Uterus (tissue), 4 donors: ENCODE measurements around the gene ACSL4. TPM values are rescaled to one million over a fixed set of nuclear protein-coding genes. Genes with fewer than 3 reads are reported as not detected.

Source experiments
- DNase-seq, 2 donors: peaks; one replicate each; pipeline ENCODE4 v3.0.0-alpha.2; 2019 to 2020
- H3K27ac ChIP-seq, 2 donors: fragments of 200-600 bp; sonication (generic); 1 replicate in 1 of 2; 2 replicates in 1 of 2; pipeline ENCODE4 v1.5.1; 2016 to 2018
- H3K27me3 ChIP-seq, 2 donors: fragments of 200-600 bp; sonication (generic); one replicate each; pipeline ENCODE4 v1.5.1; 2018 to 2019; ENCODE audit warnings: control low read depth in 1 of 2
- H3K36me3 ChIP-seq, 2 donors: fragments of 200-600 bp; sonication (generic); one replicate each; pipeline ENCODE4 v1.5.1; 2019; ENCODE audit warnings: control low read depth in 1 of 2
- H3K4me1 ChIP-seq, 2 donors: fragments of 200-600 bp; sonication (generic); one replicate each; pipeline ENCODE4 v1.5.1; 2018 to 2019; ENCODE audit warnings: control low read depth in 1 of 2
- H3K4me3 ChIP-seq, 2 donors: fragments of 200-600 bp; sonication (generic); 1 replicate in 1 of 2; 2 replicates in 1 of 2; pipeline ENCODE4 v1.5.1; 2018 to 2019; ENCODE audit warnings: mild to moderate bottlenecking in 1 of 2
- H3K9me3 ChIP-seq, 2 donors: fragments of 200-600 bp; sonication (generic); one replicate each; pipeline ENCODE4 v1.5.1; 2019; ENCODE audit warnings: control low read depth in 1 of 2
- POLR2A ChIP-seq, 2 donors: fragments of 450-650 bp; IDR thresholded peaks; one replicate each; pipeline ENCODE4 v1.6.1; 2016; ENCODE audit warnings: antibody characterized with exemption in 2 of 2, mild to moderate bottlenecking in 1 of 2, moderate library complexity in 1 of 2
- intact Hi-C: fragments of 100-400 bp; cut with DNase I; formaldehyde crosslinking; loops from one replicate; pipeline ENCODE4 v1.15.1; 2023; ENCODE audit warnings: low total_unique reads
- total RNA-seq, 4 donors: library from RNA; depleted of rRNA in 3 of 4; stranded (reverse); fragments of >200 nt in 3 of 4; gene quantifications; one replicate each; pipeline versions ENCODE4 v1.1.0 to v1.2.4, GENCODE V29; 2014 to 2023
- TF ChIP-seq, protein P1 (sequence below), 4 experiments: fragments of 200-600 bp in 2 of 4; fragments of 450-650 bp in 2 of 4; sonication (generic) in 2 of 4; IDR thresholded peaks; one replicate each; pipeline ENCODE4 v1.5.1; 2016 to 2019; ENCODE audit warnings: antibody characterized with exemption in 4 of 4, mild to moderate bottlenecking in 2 of 4, moderate library complexity in 1 of 4
- donor health status: DM: yes; HTN: yes; CAD: no.

ACSL4 gene
- total RNA-seq, 4 donors from 2014 or later, result 8.5 to 55.6 (median 42.8) TPM

DNA sequence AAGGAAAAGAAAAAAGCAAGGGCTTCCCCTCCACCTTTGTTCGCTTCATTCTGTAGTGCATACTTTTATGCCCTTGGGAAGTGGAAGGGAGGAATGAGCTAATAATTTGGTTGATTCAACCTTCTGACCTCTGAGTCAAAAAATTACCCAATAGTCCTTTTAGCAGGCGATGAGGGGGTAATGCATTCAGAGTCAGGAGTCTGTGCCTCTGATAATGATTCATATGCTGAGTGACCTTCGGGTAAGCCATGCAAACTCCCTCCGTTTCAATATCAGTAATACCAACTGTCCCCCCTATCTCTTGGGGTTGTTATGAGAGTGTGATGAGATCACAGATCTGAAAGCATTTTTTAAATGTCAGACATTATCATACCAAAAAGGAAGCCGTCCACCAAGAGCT lies 41.6 kb upstream of the ACSL4 start:
- Histone ChIP-seq H3K27ac (no peak overlapping the region), H3K27me3 (no peaks in the 10 kb centered on the region), H3K36me3 (no peaks in the 10 kb centered on the region), H3K9me3 (no peaks in the 10 kb centered on the region), H3K4me3 (no peak overlapping the region), H3K4me1 (no peaks in the 10 kb centered on the region)
- no peak for DNase-seq
- no peak for TF ChIP-seq POLR2A (IDR thresholded peaks at IDR 0.05)
- TF ChIP-seq, protein P1, sequence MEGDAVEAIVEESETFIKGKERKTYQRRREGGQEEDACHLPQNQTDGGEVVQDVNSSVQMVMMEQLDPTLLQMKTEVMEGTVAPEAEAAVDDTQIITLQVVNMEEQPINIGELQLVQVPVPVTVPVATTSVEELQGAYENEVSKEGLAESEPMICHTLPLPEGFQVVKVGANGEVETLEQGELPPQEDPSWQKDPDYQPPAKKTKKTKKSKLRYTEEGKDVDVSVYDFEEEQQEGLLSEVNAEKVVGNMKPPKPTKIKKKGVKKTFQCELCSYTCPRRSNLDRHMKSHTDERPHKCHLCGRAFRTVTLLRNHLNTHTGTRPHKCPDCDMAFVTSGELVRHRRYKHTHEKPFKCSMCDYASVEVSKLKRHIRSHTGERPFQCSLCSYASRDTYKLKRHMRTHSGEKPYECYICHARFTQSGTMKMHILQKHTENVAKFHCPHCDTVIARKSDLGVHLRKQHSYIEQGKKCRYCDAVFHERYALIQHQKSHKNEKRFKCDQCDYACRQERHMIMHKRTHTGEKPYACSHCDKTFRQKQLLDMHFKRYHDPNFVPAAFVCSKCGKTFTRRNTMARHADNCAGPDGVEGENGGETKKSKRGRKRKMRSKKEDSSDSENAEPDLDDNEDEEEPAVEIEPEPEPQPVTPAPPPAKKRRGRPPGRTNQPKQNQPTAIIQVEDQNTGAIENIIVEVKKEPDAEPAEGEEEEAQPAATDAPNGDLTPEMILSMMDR (IDR thresholded peaks at IDR 0.05), result no peak
- intact Hi-C loops, result no loop called here

DNA sequence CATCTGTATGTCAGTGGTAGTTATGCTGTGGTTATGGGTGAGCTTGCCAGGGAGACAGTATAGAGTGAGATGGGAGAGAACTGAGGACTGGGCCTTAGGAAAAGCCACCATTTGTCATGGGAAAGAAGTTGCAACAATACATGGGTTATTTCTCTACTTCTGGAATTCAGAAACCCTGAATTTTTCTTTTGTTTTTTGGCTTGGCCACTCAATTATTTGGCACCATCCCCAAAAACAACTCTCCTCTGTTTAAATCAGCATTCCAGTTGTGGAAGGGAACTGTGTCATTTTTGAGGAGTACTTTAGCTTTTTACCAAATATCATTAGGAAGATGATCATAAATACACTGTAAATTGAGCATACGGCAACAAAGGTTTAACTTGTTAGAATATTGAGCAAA lies 41.1 kb upstream of the ACSL4 start:
- Histone ChIP-seq H3K27ac (no peak overlapping the region), H3K4me1 (no peaks in the 10 kb centered on the region), H3K9me3 (no peaks in the 10 kb centered on the region), H3K4me3 (no peak overlapping the region), H3K27me3 (no peaks in the 10 kb centered on the region), H3K36me3 (no peaks in the 10 kb centered on the region)
- TF ChIP-seq, protein P1 (IDR thresholded peaks at IDR 0.05), result no peak
- no peak for TF ChIP-seq POLR2A (IDR thresholded peaks at IDR 0.05)
- intact Hi-C loops, result no loop called here
- DNase-seq, result no peak

DNA sequence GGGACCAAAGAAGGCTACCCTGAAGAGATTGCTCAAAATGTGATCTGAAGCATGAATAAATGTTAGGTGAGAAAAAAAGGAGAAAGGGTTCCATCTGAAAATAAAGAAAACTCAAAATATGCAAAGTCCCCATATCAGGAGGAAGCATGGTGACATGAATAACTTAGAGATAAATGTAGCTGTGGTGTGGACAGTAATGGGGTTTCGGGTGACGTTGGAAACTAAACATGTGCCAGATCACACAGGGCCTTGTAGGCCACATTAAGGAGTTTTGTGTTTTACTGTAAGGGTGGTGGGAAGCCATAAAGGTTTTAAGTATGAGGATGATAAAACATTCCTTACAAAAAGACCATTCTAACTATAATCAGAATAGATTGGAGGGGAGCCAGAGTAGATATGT lies 40.3 kb upstream of the ACSL4 start:
- H3K36me3 ChIP-seq, result no peaks in the 10 kb centered on the region
- no peak overlapping the region for H3K27ac ChIP-seq
- no peaks in the 10 kb centered on the region for H3K27me3 ChIP-seq
- TF ChIP-seq, protein P1 (IDR thresholded peaks at IDR 0.05), result no peak
- no peak for TF ChIP-seq POLR2A (IDR thresholded peaks at IDR 0.05)
- H3K4me1 ChIP-seq, result no peaks in the 10 kb centered on the region
- intact Hi-C loops, result no loop called here
- H3K4me3 ChIP-seq, result no peak overlapping the region
- no peaks in the 10 kb centered on the region for H3K9me3 ChIP-seq
- DNase-seq, result no peak

DNA sequence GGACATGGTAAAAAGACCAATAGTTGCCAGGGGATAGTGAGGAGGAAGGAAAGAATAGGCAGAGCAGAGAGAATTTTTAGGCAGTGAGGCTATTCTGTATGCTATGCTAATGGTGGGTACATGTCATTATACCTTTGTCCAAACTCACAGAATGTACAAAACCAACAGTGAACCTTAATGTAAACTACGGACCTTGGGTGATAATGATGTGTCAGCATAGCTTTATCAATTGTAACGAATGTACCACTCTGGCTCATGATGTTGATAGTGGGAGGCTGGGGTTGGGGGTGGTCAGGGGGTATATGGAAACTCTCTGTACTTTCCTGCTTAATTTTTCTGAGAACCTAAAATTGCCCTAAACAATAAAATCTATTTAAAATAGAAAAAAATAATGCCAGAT lies 37.7 kb upstream of the ACSL4 start:
- Histone ChIP-seq H3K9me3 (no peaks in the 10 kb centered on the region), H3K4me1 (no peaks in the 10 kb centered on the region), H3K27me3 (no peaks in the 10 kb centered on the region), H3K4me3 (no peak overlapping the region), H3K27ac (no peak overlapping the region), H3K36me3 (no peaks in the 10 kb centered on the region)
- intact Hi-C loops, result no loop called here
- no peak for DNase-seq
- TF ChIP-seq, protein P1 (IDR thresholded peaks at IDR 0.05), result no peak
- TF ChIP-seq POLR2A (IDR thresholded peaks at IDR 0.05), result no peak

DNA sequence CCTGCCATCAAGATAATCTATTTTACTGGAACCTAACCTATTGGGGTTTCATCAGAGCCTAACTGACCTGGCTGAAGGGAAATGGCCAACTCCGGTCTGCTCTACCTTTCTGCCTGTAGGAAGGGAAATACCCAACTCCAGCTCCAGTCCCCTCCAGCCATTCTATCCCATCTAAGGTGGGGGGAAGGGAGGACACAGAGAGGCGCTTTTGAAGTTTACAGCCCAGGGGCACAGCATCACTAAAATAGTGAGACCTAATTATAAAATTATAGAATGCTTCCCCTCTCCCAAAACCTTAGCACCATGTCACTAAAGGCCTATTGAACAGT lies 27.8 kb upstream of the ACSL4 start:
- no peaks in the 10 kb centered on the region for H3K36me3 ChIP-seq
- H3K4me3 ChIP-seq, result no peak overlapping the region
- no peaks in the 10 kb centered on the region for H3K27me3 ChIP-seq
- TF ChIP-seq, protein P1 (IDR thresholded peaks at IDR 0.05), result no peak
- no peak for TF ChIP-seq POLR2A (IDR thresholded peaks at IDR 0.05)
- H3K4me1 ChIP-seq, result no peaks in the 10 kb centered on the region
- no peaks in the 10 kb centered on the region for H3K9me3 ChIP-seq
- DNase-seq, result no peak
- intact Hi-C loops, result no loop called here
- no peak overlapping the region for H3K27ac ChIP-seq
